Stromal cell of bone marrow (primary cell): ENCODE results near the gene SLC13A4.
"Not testable (repeated sequence)": the region's sequence is repeated elsewhere in the genome, so short reads cannot be mapped to it uniquely, and the experiment has no call there.

Experiments used
- DNase-seq: peaks from one replicate; pipeline ENCODE4 v3.0.0-alpha.2; 2012; ENCODE audit warnings: low read depth

Gene SLC13A4

GRCh38 chr7:135662123-135662372 is 65.9 kb downstream of the SLC13A4 start:
- no peak for DNase-seq

DNA sequence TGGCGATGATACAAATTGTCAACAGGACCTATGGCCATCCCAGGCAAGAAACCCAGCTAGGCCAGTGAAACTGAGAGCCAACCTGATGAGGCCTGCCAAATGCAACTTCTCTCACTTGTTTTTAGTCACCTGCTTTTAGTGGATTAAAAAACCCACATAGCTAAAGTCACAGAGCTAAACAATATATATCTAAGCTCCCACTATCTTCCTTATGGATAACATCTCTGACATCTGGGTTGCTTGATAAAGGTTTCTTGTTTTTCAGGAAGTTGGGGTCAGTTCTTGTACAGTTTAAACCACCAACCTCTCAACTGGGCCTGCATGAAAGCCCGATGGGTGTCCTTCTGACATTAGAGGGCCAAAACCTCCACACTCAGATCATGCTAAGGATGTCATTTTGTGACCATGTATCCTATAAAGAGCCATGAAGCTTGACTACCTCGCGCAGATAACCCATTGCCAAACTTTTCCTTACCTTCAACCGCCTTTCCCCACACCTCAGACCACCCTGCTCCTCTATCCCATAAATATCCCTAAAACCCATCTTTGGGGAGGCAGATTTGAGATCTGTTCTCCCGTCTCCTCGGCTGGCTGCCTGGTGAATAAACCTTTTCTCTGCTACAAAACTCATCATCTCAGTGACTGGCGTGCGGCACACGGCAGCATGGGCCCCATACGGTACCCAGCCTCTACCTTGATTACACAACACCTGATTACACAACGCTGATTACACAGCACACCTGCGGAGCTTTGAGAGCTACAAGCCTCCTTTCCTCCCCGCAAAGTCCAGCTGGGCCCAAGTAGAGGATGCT is 66.5 kb downstream of the SLC13A4 start:
- DNase-seq = no peak

GRCh38 chr7:135659159-135659846 is 68.7 kb downstream of the SLC13A4 start:
- DNase-seq = no peak

DNA sequence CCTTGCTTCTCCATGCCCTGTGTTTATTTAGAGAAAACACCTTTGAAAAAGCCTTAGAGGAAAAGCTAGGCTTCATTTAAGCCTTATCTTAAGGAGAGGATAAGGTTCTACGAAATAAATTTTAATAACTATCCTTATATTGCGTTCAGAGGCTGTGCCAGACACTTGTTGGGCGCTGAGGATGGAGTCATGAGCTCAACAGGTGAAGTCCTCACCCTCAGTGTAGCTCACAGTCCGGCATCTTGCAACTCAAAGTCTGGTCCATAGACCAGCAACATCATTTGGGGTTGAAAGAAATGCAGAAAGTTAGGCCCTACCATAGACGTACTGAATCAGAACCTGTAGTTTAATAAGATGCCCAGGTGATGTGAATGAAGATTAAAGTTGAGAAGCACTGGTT is 69.4 kb downstream of the SLC13A4 start:
- DNase-seq = no peak

- no peak for DNase-seq
Observed at GRCh38 chr7:135653340-135654080, 74.5 kb downstream of the SLC13A4 start.

DNA sequence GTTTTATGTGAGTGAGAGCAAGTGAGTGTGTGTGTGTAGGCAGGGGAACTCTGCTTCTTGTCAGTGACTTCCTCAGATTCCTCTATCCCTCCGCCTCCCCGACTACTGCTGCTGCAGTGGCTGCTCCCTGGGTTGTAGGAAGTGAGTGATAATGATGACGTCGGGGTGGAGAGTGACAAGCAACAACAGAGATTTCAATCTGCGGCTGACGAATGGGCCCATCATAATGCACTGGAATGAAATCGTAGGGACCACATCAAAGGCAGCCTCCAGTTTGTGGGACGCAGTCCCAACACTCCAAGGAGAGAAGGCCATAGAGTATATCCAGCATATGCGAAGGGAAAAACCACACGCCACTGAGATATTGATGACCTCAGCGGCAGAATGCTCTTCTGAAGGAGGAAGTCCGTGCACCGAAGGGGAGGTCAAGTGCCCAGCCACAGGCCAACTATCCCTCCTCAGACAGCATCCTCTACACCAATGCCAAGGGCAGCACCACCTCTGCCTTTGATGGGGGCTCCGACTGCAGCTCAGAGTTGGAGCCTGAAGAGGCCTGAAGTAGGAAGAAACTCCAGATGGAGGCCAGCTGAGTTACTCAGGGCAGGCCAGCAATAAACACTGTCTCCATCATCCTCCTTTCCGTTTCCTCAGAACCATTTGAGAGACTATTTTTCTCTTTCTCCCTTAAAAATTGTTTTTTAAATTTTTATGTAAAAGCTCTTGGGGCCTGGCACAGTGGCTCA is 77.0 kb downstream of the SLC13A4 start:
- DNase-seq = no peak

DNA sequence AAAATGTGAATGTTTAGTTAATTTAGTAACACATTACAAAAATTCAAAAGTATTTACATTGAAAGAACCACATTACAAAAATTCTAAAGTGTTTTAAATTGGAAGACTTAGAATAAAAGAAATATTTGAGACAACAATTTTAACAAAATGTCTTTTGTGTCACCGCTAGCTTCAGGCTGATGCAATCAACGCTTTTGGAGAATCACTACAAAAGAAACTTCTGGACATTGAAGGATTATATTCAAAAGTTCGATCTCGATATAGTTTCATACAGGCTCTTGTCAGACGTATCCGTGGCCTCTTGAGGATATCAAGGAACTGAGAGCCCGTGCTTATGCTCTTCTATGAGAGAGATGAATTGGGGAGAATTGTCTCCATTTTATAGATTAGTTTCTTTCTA is 79.8 kb downstream of the SLC13A4 start:
- no peak for DNase-seq

GRCh38 chr7:135647755-135648154 is 80.2 kb downstream of the SLC13A4 start:
- no peak for DNase-seq

DNA sequence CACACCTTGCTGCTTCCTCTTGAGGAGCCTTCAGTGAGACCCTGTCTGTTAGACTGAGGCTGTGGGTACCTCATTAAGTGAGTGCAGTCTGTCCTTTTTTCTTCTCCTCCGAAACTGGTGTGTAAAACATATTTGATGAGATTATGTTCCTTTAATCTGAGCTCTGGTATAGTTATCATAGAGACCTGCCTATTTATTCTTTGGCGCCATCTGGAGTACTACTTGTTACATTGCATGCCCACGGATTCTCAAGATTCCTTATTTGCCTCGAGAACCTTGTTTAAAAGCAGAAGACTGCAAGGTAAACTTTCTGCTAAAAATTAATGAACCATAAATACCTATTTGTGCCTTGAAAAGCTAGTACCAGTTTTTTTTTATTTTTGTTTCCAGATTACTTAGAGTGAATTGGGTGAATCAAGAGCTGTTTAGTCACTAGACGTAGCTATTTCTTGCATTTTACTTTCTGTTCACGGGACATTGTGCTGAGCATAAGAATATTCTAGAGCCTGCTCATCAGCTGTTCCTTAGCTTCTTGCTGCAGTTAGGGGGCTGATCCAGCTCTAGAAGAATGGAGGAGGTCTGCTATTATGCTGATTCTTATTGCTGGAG is 82.6 kb downstream of the SLC13A4 start:
- DNase-seq = peak; percentile 39

GRCh38 chr7:135644729-135645128 is 83.3 kb downstream of the SLC13A4 start:
- DNase-seq = no peak

DNA sequence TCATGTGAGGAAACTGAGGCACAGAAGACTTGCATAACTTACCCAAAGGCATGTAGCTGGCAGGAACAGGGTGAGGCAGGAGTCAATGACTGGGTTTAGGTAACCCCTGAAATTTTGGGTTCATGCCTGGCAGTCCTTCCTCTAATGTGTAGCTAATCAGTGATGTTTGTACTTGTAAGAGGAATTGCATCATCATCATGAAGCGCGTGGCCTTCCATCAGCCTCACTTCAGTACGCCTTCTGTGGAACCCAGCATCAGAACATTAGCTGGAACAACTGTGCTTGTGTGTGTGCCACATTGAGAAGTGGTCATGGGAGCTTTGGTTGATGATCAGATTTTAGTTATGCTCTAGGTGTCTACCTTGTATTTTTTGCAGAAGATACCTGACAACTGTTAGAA is 83.8 kb downstream of the SLC13A4 start:
- no peak for DNase-seq

- DNase-seq = not testable (repeated sequence)
Observed at GRCh38 chr7:135639690-135640089, 88.3 kb downstream of the SLC13A4 start.

DNA sequence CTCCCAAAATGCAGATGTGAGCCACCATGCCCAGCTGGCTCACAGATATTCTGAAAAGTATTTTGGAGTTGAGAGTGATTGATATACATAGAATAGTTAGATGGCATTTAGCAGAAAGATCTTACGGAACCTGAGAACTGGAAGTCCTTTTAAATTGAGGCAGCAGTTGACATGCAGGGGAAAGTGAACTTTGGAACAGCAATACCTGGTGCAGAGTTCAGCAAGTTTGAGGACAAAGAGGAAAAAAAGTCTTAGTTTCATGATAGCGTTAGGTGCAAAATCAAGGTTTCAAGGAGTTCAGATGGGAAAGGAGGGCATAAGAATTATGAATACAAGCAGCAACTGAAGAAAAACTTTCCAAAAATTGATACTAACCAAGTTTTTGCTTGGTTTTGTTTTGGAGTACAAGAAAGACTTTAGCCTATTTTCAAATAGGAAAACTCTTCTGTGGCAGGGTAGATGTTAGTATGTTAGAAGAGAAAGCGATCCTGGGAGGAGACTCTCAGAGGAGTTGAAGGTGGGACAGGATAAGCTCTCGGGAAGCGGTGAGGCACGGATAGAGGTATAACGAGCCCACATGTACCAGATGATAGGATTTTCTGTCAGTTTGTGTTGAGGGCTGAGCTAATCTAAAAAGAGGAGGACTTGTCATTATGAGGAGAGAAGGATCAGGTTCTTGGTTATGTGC is 93.7 kb downstream of the SLC13A4 start:
- no peak for DNase-seq
